Spleen (tissue), 7 donors: ENCODE measurements around the gene PRKAR2A.

Source experiments
- POLR2AphosphoS5 ChIP-seq, 3 donors: sonication (generic); formaldehyde crosslinking; IDR thresholded peaks; one replicate each; pipeline ENCODE4 v1.5.1; 2017; ENCODE audit warnings: antibody characterized with exemption in 3 of 3
- TF ChIP-seq, protein P1 (sequence below), 11 experiments: fragments of 200-600 bp in 7 of 11; fragments of 450-650 bp in 4 of 11; sonication (generic) in 4 of 11; IDR thresholded peaks in 8 of 11; conservative IDR thresholded peaks in 3 of 11; 1 replicate in 7 of 11; 2 replicates in 4 of 11; pipeline versions ENCODE4 v1.4.0 to v1.8.0; 2016 to 2021; ENCODE audit warnings: antibody characterized with exemption in 11 of 11, inconsistent platforms in 4 of 11, mild to moderate bottlenecking in 1 of 11
- donor health status: DM: no; HTN: no; CAD: no; lungs with moderate emphysema.
- donor health status: DM: no; HTN: no; CAD: no.
- donor health status: DM: no; HTN: no; CAD: no.

DNA sequence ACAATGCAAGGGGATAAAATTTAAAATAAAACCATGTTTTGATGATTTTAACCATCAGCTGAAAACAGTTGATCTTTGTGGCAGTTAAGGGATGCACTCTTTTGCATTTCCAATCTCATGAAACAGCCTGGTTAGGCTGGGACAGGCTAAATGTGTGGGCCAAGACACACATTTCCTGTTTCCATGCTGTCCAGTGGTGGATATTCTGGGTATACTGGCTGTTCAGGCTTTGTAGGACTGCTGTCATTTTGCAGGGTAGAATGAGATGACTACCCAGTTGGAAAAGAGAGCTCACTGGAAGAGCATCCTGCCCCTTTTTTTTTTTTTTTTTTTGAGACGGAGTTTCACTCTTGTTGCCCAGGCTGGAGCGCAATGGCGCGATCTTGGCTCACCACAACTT, 88.6 kb downstream of the PRKAR2A start:
- TF ChIP-seq, protein P1, sequence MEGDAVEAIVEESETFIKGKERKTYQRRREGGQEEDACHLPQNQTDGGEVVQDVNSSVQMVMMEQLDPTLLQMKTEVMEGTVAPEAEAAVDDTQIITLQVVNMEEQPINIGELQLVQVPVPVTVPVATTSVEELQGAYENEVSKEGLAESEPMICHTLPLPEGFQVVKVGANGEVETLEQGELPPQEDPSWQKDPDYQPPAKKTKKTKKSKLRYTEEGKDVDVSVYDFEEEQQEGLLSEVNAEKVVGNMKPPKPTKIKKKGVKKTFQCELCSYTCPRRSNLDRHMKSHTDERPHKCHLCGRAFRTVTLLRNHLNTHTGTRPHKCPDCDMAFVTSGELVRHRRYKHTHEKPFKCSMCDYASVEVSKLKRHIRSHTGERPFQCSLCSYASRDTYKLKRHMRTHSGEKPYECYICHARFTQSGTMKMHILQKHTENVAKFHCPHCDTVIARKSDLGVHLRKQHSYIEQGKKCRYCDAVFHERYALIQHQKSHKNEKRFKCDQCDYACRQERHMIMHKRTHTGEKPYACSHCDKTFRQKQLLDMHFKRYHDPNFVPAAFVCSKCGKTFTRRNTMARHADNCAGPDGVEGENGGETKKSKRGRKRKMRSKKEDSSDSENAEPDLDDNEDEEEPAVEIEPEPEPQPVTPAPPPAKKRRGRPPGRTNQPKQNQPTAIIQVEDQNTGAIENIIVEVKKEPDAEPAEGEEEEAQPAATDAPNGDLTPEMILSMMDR (IDR thresholded peaks at IDR 0.05 in 8 of 11, conservative IDR thresholded peaks at IDR 0.05 in 3 of 11), result no peak
- no peak for TF ChIP-seq POLR2AphosphoS5 (IDR thresholded peaks at IDR 0.05)
